Hematopoietic multipotent progenitor cell treated with erythropoietin and hydrocortisone succinate and interleukin-3 and kit ligand, for 8 days (in vitro differentiated cells): ENCODE measurements around the gene ADGRG6.

Source experiments
- DNase-seq: peaks from one replicate; pipeline ENCODE4 v3.0.0-alpha.2; 2015

ADGRG6 gene

DNA sequence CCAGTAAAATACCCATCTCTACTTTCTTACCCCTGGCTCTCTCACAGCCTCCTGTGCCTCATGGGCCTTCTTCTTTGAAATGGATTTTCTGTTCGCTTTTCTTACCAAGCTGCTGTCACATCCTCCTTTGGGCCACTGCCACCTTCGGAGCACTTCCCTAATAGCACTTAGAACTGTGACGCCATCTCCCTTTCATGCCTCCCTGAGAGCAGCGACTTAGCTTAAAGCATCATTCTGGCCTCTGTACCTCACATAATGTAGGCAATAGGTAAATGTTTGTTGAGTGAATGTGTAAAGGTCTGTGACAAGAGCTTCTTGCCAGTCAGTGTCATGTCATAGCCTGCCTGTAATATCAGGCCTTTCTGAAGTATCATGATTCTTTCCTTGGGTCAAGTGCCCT lies 78.8 kb downstream of the ADGRG6 start:
- no peak for DNase-seq

GRCh38 chr6:142381181-142381580 lies 79.4 kb downstream of the ADGRG6 start:
- DNase-seq: no peak

DNA sequence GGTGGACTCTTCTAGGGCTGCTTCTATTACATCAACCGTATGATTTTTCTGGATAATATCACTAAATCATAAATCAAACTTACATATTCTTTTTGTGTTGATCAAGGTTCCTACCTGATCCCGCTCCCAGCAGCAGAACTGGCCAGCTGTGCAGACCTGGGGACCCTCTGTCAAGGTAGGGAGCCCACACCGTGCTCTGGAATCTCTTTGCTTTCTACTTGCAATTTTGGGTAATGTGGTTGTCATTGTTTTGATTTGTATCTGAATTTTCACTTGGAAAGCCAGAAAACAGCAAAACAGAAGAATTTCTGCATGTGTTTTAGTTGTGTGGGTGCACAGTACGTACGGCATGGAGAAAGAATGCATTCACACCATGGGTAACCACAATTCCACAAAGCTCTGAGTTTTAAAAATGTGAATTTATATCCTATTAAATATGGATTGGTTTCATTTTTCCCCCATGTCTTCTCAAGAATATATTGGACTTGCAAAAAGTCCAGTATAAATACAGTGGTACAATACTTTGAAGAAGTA lies 80.1 kb downstream of the ADGRG6 start:
- no peak for DNase-seq

GRCh38 chr6:142384519-142385254 lies 82.9 kb downstream of the ADGRG6 start:
- no peak for DNase-seq

DNA sequence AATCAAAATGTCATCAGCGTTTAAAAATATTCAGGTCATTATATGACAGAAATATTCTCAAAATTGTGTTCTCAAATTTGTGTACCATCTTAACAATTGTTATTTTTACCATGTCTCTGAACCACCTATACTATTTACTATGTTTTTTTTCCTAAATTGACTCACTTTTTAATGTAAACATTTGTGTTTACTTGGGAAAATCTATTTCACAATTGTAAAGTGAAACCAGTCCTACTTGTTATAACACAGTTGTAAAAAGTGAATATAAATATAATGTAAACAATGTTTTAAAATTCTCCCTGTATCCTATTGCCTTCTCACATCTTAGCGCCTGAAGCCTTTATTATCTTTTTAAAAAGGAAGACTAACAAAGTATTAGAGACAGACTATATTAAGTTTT lies 83.5 kb downstream of the ADGRG6 start:
- no peak for DNase-seq

DNA sequence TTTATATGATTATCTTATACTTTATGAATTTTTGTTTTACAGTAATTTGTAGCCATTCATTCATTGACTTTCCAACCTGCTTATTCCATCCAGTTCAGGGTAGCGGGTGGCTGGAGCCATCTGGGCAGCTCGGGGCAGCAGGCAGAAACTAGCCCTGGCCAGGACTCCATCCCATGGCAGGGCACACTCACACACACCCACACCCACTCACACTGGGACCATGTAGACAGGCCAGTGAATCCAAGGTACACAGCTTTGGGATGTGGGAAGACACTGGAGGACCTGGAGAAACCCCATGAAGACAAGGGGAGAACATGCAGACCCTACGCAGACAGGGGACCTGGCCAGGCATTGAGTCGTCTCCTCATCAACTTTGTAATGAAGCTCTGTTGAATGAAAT lies 84.8 kb downstream of the ADGRG6 start:
- no peak for DNase-seq

- peak; percentile 56 for DNase-seq
These were observed 86.4 kb downstream of the ADGRG6 start for GRCh38 chr6:142387997-142388815.

DNA sequence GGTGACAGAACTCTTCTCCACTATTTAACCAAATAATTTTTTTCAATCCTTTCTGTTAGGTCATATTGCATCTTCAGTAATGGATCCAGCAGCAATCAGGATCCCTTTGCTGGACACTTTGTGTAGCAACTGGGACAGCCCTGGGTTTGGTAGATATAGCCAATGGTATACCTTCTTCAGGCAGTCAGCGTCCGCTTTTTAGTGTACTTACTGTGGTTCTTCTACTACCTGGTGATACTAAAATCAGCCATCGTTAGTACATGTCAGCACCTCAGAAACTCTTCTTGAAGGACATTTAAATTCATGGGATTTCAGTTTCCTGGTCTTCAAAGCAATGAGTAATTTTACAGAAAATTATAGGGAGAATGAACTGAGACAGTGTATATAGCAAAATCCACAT lies 93.5 kb downstream of the ADGRG6 start:
- no peak for DNase-seq

GRCh38 chr6:142395768-142396231 lies 94.0 kb downstream of the ADGRG6 start:
- peak; percentile 29 for DNase-seq

DNA sequence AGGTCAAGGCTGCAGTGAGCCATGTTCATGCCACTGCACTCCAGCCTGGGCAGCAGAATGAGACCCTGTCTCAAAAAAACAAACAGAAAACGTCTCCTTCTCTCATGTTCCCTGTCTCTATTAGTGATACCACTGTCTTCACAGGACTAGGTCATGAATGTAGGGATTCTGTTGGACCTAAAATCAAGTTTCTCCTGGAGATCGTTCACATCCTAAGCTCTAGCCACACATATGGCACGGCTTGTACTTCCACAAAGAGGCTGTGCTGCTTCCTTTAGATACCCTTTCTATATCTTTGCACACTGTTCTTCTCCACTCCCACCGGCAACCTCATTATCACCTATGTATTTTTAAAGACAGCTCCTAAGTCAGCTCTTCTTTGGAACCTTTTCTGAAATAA lies 96.5 kb downstream of the ADGRG6 start:
- no peak for DNase-seq

DNA sequence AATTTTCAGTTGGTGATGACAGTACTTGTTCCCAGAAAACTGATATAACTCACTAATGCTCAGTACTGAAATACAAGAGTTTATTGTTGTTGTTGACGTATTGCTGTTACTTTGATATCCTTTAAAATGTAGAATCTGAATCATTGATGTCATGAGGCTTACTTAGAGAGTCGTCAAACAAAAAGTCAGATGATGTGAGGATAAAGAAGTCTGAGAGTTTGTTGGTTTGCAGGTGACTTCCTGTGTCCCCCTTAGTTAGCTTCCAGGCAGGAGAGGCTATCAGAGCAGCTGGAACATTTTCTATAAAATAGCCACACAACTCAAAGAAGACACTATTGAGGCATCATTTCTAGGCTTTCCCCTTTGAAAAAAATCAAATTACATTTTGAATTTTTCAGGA lies 97.9 kb downstream of the ADGRG6 start:
- DNase-seq: no peak

- DNase-seq: peak; percentile 92
These were observed 98.7 kb downstream of the ADGRG6 start for GRCh38 chr6:142400495-142400894.

- no peak for DNase-seq
These were observed 100.0 kb downstream of the ADGRG6 start for GRCh38 chr6:142401838-142402237.

GRCh38 chr6:142404751-142405150 lies 102.9 kb downstream of the ADGRG6 start:
- no peak for DNase-seq

DNA sequence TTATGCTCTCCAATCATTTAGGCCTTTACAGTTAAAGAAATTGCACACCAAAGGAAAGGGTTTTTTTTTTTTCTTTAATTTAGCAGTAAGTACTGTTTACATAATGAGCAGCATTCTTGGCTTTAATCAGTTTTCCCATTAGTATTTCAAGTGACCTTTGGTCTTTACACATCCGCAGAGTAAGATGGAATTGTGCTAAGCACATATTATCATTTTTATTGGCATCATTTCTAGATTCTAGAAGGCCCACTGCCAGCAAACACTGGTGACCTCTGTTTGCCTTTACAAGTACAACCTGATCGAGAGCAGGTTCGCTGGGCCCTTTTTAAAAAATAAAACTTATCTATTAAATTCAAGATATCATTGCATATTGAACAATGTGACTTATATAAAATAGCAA lies 104.3 kb downstream of the ADGRG6 start:
- DNase-seq: no peak

GRCh38 chr6:142407685-142408273 lies 106.0 kb downstream of the ADGRG6 start:
- DNase-seq: no peak

GRCh38 chr6:142408409-142408808 lies 106.6 kb downstream of the ADGRG6 start:
- DNase-seq: no peak

DNA sequence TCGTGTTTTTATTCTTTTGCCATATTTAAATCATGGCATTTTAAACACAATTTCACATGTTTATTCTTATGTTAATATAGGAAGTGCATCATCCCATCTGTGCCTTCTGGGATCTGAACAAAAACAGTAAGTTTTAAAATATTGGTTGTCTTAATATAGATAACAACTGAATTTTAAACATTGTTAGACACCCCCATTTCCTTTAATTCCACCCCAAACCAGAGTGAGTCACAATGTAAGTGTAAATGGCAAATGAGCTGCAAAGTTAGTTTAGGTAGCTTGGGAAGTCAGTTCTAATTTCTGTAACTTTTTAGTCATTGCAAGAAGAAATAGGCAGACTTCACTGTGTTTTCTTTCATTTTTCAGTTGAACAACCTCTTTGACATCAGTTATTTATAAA lies 108.0 kb downstream of the ADGRG6 start:
- DNase-seq: no peak

DNA sequence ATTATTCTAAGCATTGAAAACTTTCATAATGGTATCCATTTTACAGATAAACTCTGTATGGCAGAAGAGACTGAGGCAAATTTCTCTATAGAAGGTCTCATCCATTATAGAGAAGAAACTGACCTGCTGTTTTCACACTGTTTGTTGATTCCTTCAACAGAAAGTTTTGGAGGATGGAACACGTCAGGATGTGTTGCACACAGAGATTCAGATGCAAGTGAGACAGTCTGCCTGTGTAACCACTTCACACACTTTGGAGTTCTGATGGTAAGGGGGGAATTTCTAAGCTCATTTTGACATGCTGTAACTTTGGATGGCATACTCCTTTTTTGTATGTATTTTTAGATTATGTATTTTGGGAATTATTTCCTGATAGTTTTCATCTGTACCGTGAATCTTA lies 109.3 kb downstream of the ADGRG6 start:
- DNase-seq: no peak

DNA sequence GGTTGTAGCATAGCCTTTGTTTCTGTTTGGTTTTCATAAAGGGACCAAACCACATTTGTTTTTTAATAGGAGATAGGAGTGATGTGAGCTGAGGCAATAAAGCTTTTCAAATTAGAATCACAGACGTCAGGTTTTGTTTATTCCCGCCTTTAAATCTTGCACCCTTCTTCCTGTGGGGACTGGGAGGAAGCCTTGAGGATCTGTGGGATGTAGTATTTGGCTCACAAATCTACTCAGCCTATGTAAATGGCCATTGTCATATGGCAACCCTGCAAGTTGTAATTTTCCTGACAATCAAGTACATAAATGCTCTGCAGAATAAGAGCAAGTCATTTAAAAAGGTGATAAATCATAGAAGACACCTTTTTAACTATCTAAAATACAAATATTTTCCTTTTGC lies 110.4 kb downstream of the ADGRG6 start:
- DNase-seq: no peak

DNA sequence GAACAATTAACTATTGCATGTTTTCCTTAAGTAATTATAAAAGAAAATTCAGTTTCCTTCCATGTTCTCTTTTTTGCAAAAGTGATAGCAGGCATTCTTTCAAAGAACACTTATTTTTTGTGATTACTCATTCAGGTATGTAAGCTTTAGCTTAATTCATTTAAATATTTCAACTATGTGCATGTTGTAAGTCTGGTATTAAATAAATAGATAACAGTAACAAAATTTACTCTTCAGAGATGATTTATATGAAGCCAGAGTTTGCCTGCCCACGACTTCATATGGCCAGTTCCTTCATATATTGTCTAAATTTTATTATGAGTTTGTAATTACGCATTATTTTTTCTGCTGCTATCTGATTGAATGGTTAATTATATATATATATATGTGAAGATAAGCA lies 110.9 kb downstream of the ADGRG6 start:
- no peak for DNase-seq

- DNase-seq: no peak
These were observed 111.3 kb downstream of the ADGRG6 start for GRCh38 chr6:142413111-142413510.

GRCh38 chr6:142414462-142415250 lies 112.8 kb downstream of the ADGRG6 start:
- no peak for DNase-seq
